Stimulated activated CD8-positive, alpha-beta memory T cell treated with anti-CD3 and anti-CD28 coated beads, Interleukin-7, amount 100 ng/mL, for 48 hours (primary cell): Measurements from ENCODE around the gene SCAF1.
"Not testable (repeated sequence)": the region's sequence is repeated elsewhere in the genome, so short reads cannot be mapped to it uniquely, and the experiment has no call there.

Experiments used
- DNase-seq, 2 donors: peaks; one replicate each; pipeline ENCODE4 v3.0.0-alpha.2; 2020; ENCODE audit warnings: low read depth in 1 of 2; ENCODE audit errors: extremely low read depth in 1 of 2

Gene SCAF1

GRCh38 chr19:49615861-49616260, 26.1 kb upstream of the SCAF1 start:
- no peak for DNase-seq

- DNase-seq, result no peak
These were observed 25.5 kb upstream of the SCAF1 start for GRCh38 chr19:49616532-49616931.

DNA sequence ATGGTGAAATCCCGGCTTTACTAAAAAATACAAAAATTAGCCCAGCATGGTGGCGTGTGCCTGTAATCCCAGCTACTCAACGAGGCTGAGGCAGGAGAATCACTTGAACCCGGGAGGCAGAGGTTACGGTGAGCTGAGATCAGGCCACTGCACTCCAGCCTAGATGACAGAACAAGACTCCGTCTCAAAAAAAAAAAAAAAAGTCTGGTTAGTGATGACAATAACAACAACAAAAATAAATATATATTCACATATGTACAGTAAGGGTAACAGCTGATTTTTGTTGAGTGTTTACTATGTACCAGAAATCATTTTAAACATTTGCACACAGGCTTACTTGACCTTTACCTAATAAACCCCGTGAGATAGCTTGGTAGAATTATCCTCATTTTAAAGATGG, 25.1 kb upstream of the SCAF1 start:
- no peak for DNase-seq

GRCh38 chr19:49617860-49618259, 24.1 kb upstream of the SCAF1 start:
- DNase-seq, result not testable (repeated sequence)

- no peak for DNase-seq
These were observed 16.8 kb upstream of the SCAF1 start for GRCh38 chr19:49624967-49625910.

DNA sequence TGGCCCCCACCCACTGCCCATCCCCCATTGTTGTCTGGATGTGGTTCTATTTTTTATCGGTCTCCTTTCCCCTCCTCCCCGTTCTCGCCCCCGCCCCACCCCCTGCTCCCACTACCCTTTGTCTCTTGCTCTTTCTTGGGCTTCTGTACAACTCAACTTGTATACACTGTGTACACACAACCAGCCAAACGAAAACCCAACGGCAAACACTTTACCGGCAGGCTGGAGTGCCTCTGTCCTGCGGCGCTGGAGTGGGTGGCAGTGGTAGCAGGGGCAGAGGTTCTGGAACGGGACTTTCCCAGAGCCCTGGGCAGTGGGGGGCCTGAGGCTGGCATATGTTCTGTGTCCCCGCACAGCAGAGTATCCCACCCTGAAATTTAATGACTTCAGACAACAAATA, 15.8 kb upstream of the SCAF1 start:
- DNase-seq, result no peak

GRCh38 chr19:49629659-49630058, 12.3 kb upstream of the SCAF1 start:
- no peak for DNase-seq

GRCh38 chr19:49631014-49631588, 10.9 kb upstream of the SCAF1 start:
- no peak for DNase-seq

GRCh38 chr19:49631610-49632192, 10.3 kb upstream of the SCAF1 start:
- no peak for DNase-seq

GRCh38 chr19:49632576-49632975, 9.4 kb upstream of the SCAF1 start:
- DNase-seq, result no peak

- not testable (repeated sequence) for DNase-seq
These were observed 8.7 kb upstream of the SCAF1 start for GRCh38 chr19:49633273-49633672.

DNA sequence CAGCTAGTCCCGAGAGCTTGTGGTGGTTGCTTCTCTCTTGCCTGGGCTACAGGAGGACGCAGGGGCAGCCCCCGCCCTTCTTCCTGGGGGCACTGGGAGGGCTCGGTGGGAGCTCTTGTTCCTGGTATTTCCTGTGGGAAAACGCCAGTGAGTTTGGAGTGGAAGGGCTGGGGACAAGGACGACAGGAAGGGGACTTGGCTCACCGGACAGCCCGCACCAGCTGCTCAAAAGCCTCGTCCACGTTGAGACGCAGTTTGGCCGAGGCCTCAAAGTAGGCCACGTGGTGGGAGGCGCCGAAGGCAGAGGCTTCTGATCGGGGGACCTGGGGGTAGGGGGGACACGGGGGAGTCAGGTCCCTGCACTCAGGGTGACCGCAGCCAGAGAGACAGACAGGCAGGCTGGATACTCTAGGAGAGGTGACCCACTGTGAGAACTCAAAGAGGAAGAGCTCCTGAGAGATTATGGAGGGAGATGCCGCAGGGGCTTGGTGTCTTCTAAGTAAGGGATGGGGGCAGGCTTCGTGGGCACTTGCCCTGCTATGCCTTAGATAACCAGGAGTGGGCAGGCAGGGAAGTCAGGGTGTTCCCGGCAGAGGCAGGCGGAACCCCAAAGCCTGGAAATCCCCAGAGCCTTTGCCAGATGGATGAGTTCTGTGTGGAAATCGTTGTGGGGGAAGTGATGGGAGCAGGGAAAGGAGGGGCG, 6.3 kb upstream of the SCAF1 start:
- no peak for DNase-seq

GRCh38 chr19:49636233-49636932, 5.6 kb upstream of the SCAF1 start:
- DNase-seq, result no peak

DNA sequence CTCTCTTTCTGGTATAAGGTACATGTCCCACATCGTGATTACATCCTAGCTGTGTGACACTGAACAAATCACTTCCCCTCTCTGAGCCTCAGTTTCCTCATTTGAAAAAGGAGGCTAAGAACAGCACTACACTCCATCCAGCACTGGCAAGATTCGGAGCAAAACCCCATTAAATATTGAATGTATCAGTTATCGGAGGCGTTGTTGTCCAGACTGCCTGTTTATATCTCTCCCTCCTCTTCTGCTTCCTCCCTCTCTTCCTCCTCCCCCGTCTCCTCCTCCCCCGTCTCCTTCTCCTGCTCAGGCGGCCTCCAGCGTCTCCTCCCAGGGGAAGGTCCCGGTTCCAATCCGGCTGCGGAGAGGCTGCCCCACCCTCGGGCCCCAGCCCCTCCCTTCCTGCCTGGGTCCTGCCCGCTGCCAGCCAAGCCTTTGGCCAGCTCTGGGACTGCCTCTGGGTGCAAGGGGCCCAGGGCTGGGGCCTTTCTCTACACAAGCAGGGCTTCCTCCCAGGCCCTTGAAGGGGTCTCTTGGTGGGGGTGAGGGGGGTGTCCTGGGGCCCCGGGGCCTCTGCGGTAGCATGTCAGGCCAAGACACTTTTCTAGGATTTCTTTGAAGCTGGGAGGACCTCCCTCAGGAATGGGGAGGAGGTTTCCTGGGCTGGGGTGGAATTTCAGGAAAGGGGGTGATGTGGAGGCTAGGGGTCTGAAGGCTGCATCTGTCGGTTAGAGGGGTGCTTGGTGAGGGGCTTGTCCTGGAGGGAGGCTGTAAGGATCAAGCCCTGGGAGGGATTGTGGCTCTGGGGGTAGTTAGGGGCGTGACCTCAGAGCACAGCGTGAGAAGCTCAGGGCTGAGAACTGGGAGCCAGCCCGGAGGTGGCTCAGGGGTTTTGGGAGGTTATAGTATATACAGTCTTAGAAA, 3.9 kb upstream of the SCAF1 start:
- DNase-seq, result no peak

- no peak for DNase-seq
These were observed 2.5 kb upstream of the SCAF1 start for GRCh38 chr19:49639401-49640112.

DNA sequence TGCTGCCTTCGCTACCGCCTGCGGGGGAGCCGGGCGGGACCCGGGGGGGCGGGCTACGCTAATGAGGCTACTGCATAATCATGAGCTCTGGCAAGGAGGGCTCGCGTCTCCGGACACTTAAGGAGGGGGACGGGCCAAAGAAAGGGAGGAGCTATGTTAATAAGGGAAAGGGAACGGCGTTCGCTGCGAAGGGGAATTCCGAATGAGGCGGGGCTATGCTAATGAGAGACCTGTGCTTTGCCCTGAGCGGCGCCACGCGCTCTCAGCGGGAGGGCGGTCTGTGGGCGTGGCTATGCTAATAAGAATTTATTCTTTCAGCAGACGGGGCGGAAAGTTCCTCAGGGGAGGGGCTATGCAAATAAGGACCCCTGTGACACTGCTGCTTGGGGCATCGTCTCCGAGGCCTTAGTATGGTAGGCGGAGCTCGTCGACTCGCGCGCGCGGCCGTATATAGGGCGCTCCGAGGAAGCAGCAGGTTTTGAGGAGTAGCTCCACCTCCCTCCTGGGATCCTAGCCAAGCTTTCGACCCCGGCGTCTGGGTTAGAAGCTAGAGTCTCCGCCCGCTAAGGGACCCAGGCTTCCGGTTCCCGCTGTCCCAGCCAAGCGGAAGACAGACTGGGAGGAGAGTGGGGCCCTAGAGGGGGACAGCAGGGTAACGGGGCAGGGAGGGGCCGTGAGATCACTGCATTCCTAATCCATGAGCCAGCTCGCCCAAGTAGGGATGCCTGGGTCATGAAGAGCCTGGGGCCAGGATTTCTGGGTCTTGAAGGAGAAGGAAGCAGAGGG, 1.7 kb upstream of the SCAF1 start, which contains the start of gene RRAS:
RRAS (minus strand) TSS at position 31 of the 786 bp plus-strand sequence. CDS start 45 bp downstream, outside the sequence.
- DNase-seq, result peak; percentile 99 to 100

DNA sequence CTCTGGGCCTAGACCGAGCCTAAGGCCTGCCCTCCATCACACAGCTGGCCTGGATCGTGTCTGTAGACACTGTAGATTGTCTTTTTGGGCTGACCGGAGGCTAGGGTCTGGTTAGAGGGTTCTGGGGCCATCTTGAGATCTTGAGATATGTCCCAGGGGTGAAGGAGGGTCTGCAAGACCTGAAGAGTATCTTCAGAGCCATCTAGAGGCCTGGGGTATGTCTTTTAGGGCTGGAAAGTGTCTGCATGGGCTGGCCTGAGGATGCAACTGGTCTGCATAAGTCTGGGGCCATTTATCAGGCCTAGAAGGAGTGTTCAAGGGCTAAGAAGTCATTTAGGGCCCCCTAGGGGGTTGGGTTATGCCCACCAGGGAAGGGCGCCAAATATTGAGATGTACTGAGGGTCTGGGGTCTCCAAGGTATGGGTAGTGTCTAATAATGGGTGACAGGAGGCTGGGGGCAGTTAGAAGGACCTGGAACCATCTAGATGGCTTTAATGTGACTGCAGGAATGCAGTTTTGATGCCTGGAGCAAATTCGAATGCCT, 555 bp downstream of the SCAF1 start:
- DNase-seq, result no peak

DNA sequence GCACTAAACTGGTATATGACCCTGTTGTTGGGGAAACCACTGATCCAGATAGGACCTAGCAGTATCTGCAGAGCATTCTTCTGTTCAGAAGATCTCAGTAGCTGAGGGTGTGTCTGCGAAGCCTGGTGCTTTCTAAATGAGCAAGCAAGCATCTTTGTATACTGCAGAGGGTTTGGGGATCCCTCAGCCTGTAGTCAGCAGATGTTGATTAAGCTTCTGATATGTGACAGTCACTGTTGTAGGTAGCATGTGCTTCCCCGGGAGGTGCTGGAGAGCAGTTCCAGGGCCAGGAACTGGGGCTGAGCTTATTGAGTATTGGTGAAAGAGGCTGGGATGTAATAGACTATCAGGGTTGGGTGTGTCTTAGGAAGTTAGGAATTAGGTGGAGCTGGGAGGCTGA, 1.5 kb downstream of the SCAF1 start:
- DNase-seq, result no peak
